HCT116 (cell line): ENCODE measurements around the gene CHSY1.

Source experiments
- EGR1 ChIP-seq: IDR thresholded peaks from 2 replicates; pipeline ENCODE4 v1.6.1; 2012; ENCODE audit warnings: low read depth
- EZH2 ChIP-seq: fragments of 200-600 bp; sonication (generic); IDR thresholded peaks from 2 replicates; pipeline ENCODE4 v1.6.1; 2017; ENCODE audit warnings: antibody characterized with exemption, mixed run types
- POLR2A ChIP-seq: IDR thresholded peaks from 2 replicates; pipeline ENCODE4 v1.7.0; 2011; ENCODE audit warnings: borderline replicate concordance; ENCODE audit not compliant: insufficient read depth, insufficient read length; ENCODE audit errors: extremely low read depth
- POLR2AphosphoS5 ChIP-seq: IDR thresholded peaks from 2 replicates; pipeline ENCODE4 v1.6.1; 2011; ENCODE audit warnings: mild to moderate bottlenecking, low read depth, low read length, moderate library complexity
- YY1 ChIP-seq: IDR thresholded peaks from 2 replicates; pipeline ENCODE4 v1.6.1; 2011; ENCODE audit warnings: low read length, low read depth, moderate library complexity, mild to moderate bottlenecking; ENCODE audit not compliant: insufficient replicate concordance; ENCODE audit errors: extremely low read depth
- ZNF274 ChIP-seq: fragments of 200-500 bp; sonication (Bioruptor generic); IDR thresholded peaks from 2 replicates; pipeline ENCODE4 v1.6.1; 2014; ENCODE audit warnings: mild to moderate bottlenecking, low read depth, low read length, inconsistent platforms
- TF ChIP-seq, protein P1 (sequence below), 3 experiments: fragments of 200-600 bp in 1 of 3; sonication (generic) in 1 of 3; IDR thresholded peaks in 2 of 3; conservative IDR thresholded peaks in 1 of 3; 2 replicates each; pipeline ENCODE4 v1.5.1; 2012 to 2017; ENCODE audit warnings: low read depth in 2 of 3, low read length in 2 of 3, antibody characterized with exemption in 1 of 3, borderline replicate concordance in 1 of 3, control low read depth in 1 of 3, mild to moderate bottlenecking in 1 of 3, mixed read lengths in 1 of 3, mixed run types in 1 of 3, moderate library complexity in 1 of 3; ENCODE audit not compliant: insufficient read depth in 1 of 3
- TF ChIP-seq, protein P2 (sequence below): IDR thresholded peaks from 2 replicates; pipeline ENCODE4 v1.6.1; 2012

- TF ChIP-seq, protein P1, sequence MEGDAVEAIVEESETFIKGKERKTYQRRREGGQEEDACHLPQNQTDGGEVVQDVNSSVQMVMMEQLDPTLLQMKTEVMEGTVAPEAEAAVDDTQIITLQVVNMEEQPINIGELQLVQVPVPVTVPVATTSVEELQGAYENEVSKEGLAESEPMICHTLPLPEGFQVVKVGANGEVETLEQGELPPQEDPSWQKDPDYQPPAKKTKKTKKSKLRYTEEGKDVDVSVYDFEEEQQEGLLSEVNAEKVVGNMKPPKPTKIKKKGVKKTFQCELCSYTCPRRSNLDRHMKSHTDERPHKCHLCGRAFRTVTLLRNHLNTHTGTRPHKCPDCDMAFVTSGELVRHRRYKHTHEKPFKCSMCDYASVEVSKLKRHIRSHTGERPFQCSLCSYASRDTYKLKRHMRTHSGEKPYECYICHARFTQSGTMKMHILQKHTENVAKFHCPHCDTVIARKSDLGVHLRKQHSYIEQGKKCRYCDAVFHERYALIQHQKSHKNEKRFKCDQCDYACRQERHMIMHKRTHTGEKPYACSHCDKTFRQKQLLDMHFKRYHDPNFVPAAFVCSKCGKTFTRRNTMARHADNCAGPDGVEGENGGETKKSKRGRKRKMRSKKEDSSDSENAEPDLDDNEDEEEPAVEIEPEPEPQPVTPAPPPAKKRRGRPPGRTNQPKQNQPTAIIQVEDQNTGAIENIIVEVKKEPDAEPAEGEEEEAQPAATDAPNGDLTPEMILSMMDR (IDR thresholded peaks at IDR 0.05 in 2 of 3, conservative IDR thresholded peaks at IDR 0.05 in 1 of 3; ENCODE audit: borderline replicate concordance in 1 of 3, insufficient read depth in 1 of 3, low read depth in 2 of 3, low read length in 2 of 3) = no peak
- no peak for TF ChIP-seq EGR1
- no peak for TF ChIP-seq EZH2
- no peak for TF ChIP-seq POLR2A
- TF ChIP-seq POLR2AphosphoS5 = no peak
- TF ChIP-seq YY1 = no peak
- TF ChIP-seq ZNF274 = no peak
- TF ChIP-seq, protein P2, sequence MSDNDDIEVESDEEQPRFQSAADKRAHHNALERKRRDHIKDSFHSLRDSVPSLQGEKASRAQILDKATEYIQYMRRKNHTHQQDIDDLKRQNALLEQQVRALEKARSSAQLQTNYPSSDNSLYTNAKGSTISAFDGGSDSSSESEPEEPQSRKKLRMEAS = no peak
Measured at GRCh38 chr15:101198800-101199199, 53.0 kb downstream of the CHSY1 start.
